Measurements from ENCODE around the gene MYO1B. TPM values are rescaled to one million over a fixed set of nuclear protein-coding genes. Genes with fewer than 3 reads are reported as not detected.

Gene MYO1B
- total RNA-seq, 2 donors from 2014 or later = 75.0 to 78.2 TPM

- Histone ChIP-seq H3K4me3 (no peak overlapping the region), H3K4me1 (peaks cover 5% of the 10 kb centered on the region), H3K9me3 (no peaks in the 10 kb centered on the region), H3K36me3 (no peaks in the 10 kb centered on the region), H3K27ac (no peak overlapping the region), H3K27me3 (no peaks in the 10 kb centered on the region), H3K9ac (ENCODE audit: low read depth in 2 of 2, low read length in 2 of 2) (no peak overlapping the region)
- intact Hi-C loops (cut with DNase I) = no loop called here
- DNase-seq = no peak
- no peak for TF ChIP-seq CTCF (IDR thresholded peaks at IDR 0.05)
Measured at GRCh38 chr2:191374939-191375338, 129.7 kb downstream of the MYO1B start.

- TF ChIP-seq CTCF (IDR thresholded peaks at IDR 0.05) = no peak
- Histone ChIP-seq H3K4me1 (peaks cover 5% of the 10 kb centered on the region), H3K27me3 (no peaks in the 10 kb centered on the region), H3K4me3 (no peak overlapping the region), H3K27ac (peak overlapping the region; percentile 63), H3K9ac (ENCODE audit: low read depth in 2 of 2, low read length in 2 of 2) (no peak overlapping the region), H3K9me3 (no peaks in the 10 kb centered on the region), H3K36me3 (no peaks in the 10 kb centered on the region)
- intact Hi-C loops (cut with DNase I) = no loop called here
- peak; percentile 84 for DNase-seq
Measured at GRCh38 chr2:191376981-191377629, 131.9 kb downstream of the MYO1B start.

- no peak overlapping the region for H3K27ac ChIP-seq
- no peak for TF ChIP-seq CTCF (IDR thresholded peaks at IDR 0.05)
- H3K36me3 ChIP-seq = no peaks in the 10 kb centered on the region
Measured at GRCh38 chr2:191379375-191379774, 134.2 kb downstream of the MYO1B start.

GRCh38 chr2:191382801-191383200, 137.6 kb downstream of the MYO1B start:
- Histone ChIP-seq H3K36me3 (no peaks in the 10 kb centered on the region), H3K27ac (peak overlapping the region; percentile 18), H3K4me1 (peaks cover 5% of the 10 kb centered on the region), H3K4me3 (no peak overlapping the region), H3K9ac (ENCODE audit: low read depth in 2 of 2, low read length in 2 of 2) (no peak overlapping the region), H3K27me3 (no peaks in the 10 kb centered on the region), H3K9me3 (no peaks in the 10 kb centered on the region)
- DNase-seq = peak; percentile 89
- intact Hi-C loops (cut with DNase I) = no loop called here
- TF ChIP-seq CTCF (IDR thresholded peaks at IDR 0.05) = no peak

More at GRCh38 chr2:191379375-191379774, 134.2 kb downstream of the MYO1B start:
- H3K9me3 ChIP-seq = no peaks in the 10 kb centered on the region
- no peak for DNase-seq
- H3K27me3 ChIP-seq = no peaks in the 10 kb centered on the region
- H3K4me1 ChIP-seq = peaks cover 5% of the 10 kb centered on the region
- intact Hi-C loops (cut with DNase I) = no loop called here
- no peak overlapping the region for H3K9ac ChIP-seq (ENCODE audit: low read depth in 2 of 2, low read length in 2 of 2)
- no peak overlapping the region for H3K4me3 ChIP-seq

GRCh38 chr2:191383486-191383885, 138.3 kb downstream of the MYO1B start:
- no peak overlapping the region for H3K9ac ChIP-seq (ENCODE audit: low read depth in 2 of 2, low read length in 2 of 2)
- H3K9me3 ChIP-seq = no peaks in the 10 kb centered on the region
- peaks cover 5% of the 10 kb centered on the region for H3K4me1 ChIP-seq
- H3K36me3 ChIP-seq = no peaks in the 10 kb centered on the region
- no peak overlapping the region for H3K27ac ChIP-seq
- no peak for DNase-seq
- intact Hi-C loops (cut with DNase I) = no loop called here
- TF ChIP-seq CTCF (IDR thresholded peaks at IDR 0.05) = no peak
- H3K4me3 ChIP-seq = no peak overlapping the region
- no peaks in the 10 kb centered on the region for H3K27me3 ChIP-seq
